Uterus (tissue), 2 donors: ENCODE measurements around the gene MESP2.
A peak's percentile ranks its signal among the peaks of the same experiment; 100 is the strongest.

Experiments
- POLR2A ChIP-seq, 2 donors: fragments of 450-650 bp; IDR thresholded peaks; one replicate each; pipeline ENCODE4 v1.6.1; 2016; ENCODE audit warnings: antibody characterized with exemption in 2 of 2, mild to moderate bottlenecking in 1 of 2, moderate library complexity in 1 of 2
- TF ChIP-seq, protein P1 (sequence below), 4 experiments: fragments of 200-600 bp in 2 of 4; fragments of 450-650 bp in 2 of 4; sonication (generic) in 2 of 4; IDR thresholded peaks; one replicate each; pipeline ENCODE4 v1.5.1; 2016 to 2019; ENCODE audit warnings: antibody characterized with exemption in 4 of 4, mild to moderate bottlenecking in 2 of 4, moderate library complexity in 1 of 4

DNA sequence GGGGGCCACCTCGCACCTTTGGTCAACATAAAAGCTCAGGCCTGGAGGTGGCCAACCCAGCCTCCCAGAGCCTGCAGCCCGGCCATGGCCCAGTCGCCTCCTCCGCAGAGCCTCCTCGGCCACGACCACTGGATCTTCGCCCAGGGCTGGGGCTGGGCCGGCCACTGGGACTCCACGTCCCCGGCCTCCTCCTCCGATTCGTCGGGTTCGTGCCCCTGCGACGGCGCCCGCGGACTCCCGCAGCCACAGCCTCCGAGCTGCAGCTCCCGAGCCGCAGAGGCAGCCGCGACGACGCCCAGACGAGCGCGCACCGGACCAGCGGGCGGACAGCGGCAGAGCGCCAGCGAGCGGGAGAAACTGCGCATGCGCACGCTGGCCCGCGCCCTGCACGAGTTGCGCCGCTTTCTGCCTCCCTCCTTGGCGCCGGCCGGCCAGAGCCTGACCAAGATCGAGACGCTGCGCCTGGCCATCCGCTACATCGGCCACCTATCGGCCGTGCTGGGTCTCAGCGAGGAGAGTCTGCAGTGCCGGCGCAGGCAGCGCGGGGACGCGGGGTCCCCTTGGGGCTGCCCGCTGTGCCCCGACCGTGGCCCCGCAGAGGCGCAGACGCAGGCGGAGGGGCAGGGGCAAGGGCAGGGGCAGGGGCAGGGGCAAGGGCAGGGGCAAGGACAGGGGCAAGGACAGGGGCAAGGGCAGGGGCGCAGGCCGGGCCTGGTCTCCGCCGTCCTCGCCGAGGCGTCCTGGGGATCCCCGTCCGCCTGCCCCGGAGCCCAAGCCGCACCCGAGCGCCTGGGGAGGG is at the start of gene MESP2:
- TF ChIP-seq, protein P1, sequence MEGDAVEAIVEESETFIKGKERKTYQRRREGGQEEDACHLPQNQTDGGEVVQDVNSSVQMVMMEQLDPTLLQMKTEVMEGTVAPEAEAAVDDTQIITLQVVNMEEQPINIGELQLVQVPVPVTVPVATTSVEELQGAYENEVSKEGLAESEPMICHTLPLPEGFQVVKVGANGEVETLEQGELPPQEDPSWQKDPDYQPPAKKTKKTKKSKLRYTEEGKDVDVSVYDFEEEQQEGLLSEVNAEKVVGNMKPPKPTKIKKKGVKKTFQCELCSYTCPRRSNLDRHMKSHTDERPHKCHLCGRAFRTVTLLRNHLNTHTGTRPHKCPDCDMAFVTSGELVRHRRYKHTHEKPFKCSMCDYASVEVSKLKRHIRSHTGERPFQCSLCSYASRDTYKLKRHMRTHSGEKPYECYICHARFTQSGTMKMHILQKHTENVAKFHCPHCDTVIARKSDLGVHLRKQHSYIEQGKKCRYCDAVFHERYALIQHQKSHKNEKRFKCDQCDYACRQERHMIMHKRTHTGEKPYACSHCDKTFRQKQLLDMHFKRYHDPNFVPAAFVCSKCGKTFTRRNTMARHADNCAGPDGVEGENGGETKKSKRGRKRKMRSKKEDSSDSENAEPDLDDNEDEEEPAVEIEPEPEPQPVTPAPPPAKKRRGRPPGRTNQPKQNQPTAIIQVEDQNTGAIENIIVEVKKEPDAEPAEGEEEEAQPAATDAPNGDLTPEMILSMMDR (IDR thresholded peaks at IDR 0.05) = peak; percentile 28 to 64 (median 54)
- no peak for TF ChIP-seq POLR2A (IDR thresholded peaks at IDR 0.05)
